Left lung (tissue), 14 donors: ENCODE results near the gene TRAPPC14. TPM values are rescaled to one million over a fixed set of nuclear protein-coding genes. Genes with fewer than 3 reads are reported as not detected.
"Not testable (repeated sequence)": the region's sequence is repeated elsewhere in the genome, so short reads cannot be mapped to it uniquely, and the experiment has no call there.

Experiments used
- ATAC-seq: fragments of 200-7000 bp; cut with Tn5 transposase; one replicate; pipeline ENCODE4 v1.9.1; 2020; ENCODE audit warnings: moderate library complexity
- DNase-seq, 4 donors: peaks; one replicate each; pipeline ENCODE4 v3.0.0-alpha.2; 2013 to 2020
- H3K27ac ChIP-seq, 2 donors: fragments of 200-600 bp; sonication (generic) in 1 of 2; one replicate each; pipeline versions ENCODE4 v1.5.0 to v1.8.0; 2020 to 2021
- H3K27me3 ChIP-seq, 2 donors: fragments of 200-600 bp; sonication (generic) in 1 of 2; one replicate each; pipeline versions ENCODE4 v1.5.0 to v1.8.0; 2020 to 2021
- H3K36me3 ChIP-seq, 2 donors: fragments of 200-600 bp; sonication (generic) in 1 of 2; one replicate each; pipeline versions ENCODE4 v1.5.0 to v1.8.0; 2020 to 2021
- H3K4me1 ChIP-seq, 2 donors: fragments of 200-600 bp; one replicate each; pipeline ENCODE4 v1.8.0; 2021
- H3K4me3 ChIP-seq, 2 donors: fragments of 200-600 bp; sonication (generic) in 1 of 2; one replicate each; pipeline versions ENCODE4 v1.5.0 to v1.8.0; 2020 to 2021; ENCODE audit warnings: mild to moderate bottlenecking in 1 of 2
- H3K9me3 ChIP-seq, 2 donors: fragments of 200-600 bp; sonication (generic) in 1 of 2; one replicate each; pipeline versions ENCODE4 v1.5.0 to v1.8.0; 2020 to 2021
- CTCF ChIP-seq, 2 donors: fragments of 200-600 bp; sonication (generic) in 1 of 2; IDR thresholded peaks; one replicate each; pipeline versions ENCODE4 v1.5.0 to v1.8.0; 2021; ENCODE audit warnings: antibody characterized with exemption in 2 of 2
- intact Hi-C, 2 donors: fragments of 100-400 bp; cut with DNase I; formaldehyde crosslinking; loops; one replicate each; pipeline versions ENCODE4 v1.11.2 to v1.14.2; 2022
- long read RNA-seq, 12 donors: library from polyadenylated mRNA in 2 of 12; unstranded in 2 of 12; transcript quantifications; one replicate each; pipeline ENCODE4 v2.0.0 and lab custom pipeline, GENCODE V29; 2019 to 2026
- polyA plus RNA-seq, 6 donors: library from polyadenylated mRNA; unstranded; fragments of 120-200 nt; gene quantifications; one replicate each; pipeline ENCODE4 v1.2.1, GENCODE V29; 2013; ENCODE audit not compliant: insufficient read length in 6 of 6
- total RNA-seq, 2 donors: library from RNA; stranded (reverse); fragmentation: NEBNext Ultra II Directional; extraction: Animal tissue kit (Norgen Biotek cat#: 25700); gene quantifications; one replicate each; pipeline ENCODE4 v1.2.1, GENCODE V29; 2021
- donor health status: DM: no; HTN: yes; CAD: no.
- donor health status: DM: no; HTN: no; CAD: no.

Gene TRAPPC14
- 10 to 100 TPM; 23.3 to 30.1 TPM for total RNA-seq
- polyA plus RNA-seq = 10 to 100 TPM; 16.0 to 20.4 (median 18.5) TPM
- long read RNA-seq, donor 1, partial matches to known transcripts = 0 of 3 reads
- long read RNA-seq, donor 1, other reads (novel, unspliced or antisense) = 0 of 3 reads
- long read RNA-seq, donor 2, partial matches to known transcripts = 0 of 1 reads
- long read RNA-seq, donor 2, other reads (novel, unspliced or antisense) = 0 of 1 reads
- long read RNA-seq, donor 3, partial matches to known transcripts = 0 of 3 reads
- long read RNA-seq, donor 3, other reads (novel, unspliced or antisense) = 0 of 3 reads
- long read RNA-seq, donor 4 = 0 reads
- long read RNA-seq, donor 5, partial matches to known transcripts = 0 of 1 reads
- long read RNA-seq, donor 5, other reads (novel, unspliced or antisense) = 0 of 1 reads
- long read RNA-seq, donor 6, partial matches to known transcripts = 0 of 1 reads
- long read RNA-seq, donor 6, other reads (novel, unspliced or antisense) = 0 of 1 reads
- long read RNA-seq, donor 7, partial matches to known transcripts = 0 of 2 reads
- long read RNA-seq, donor 7, other reads (novel, unspliced or antisense) = 0 of 2 reads
- long read RNA-seq, donor 8, partial matches to known transcripts = 0 of 2 reads
- long read RNA-seq, donor 8, other reads (novel, unspliced or antisense) = 0 of 2 reads
- long read RNA-seq, donor 9 = 0 reads
- long read RNA-seq, donor 10 = 0 reads
- long read RNA-seq, donor 11, transcript C7orf43-201 (11 exons, 2,520 nt) = major isoform, 6 of 11 reads
- long read RNA-seq, donor 11, partial matches to known transcripts = 0 of 11 reads
- long read RNA-seq, donor 11, other reads (novel, unspliced or antisense) = 0 of 11 reads
- long read RNA-seq, donor 12 = 0 reads

GRCh38 chr7:100158229-100159098 is at the start of gene TRAPPC14:
Gene TRAPPC14, minus strand, starts transcription at chr7:100158723. Its CDS starts 224 bp downstream, at chr7:100158499.
- intact Hi-C loops = no loop called here
- peaks cover 13 to 52% of the 10 kb centered on the region in 2 donors for H3K4me1 ChIP-seq
- H3K4me3 ChIP-seq = peak within 1 kb of the TSS; percentile 75 to 98
- no peaks in the 10 kb centered on the region for H3K27me3 ChIP-seq
- peak within 1 kb of the TSS; percentile 76 to 82 for H3K27ac ChIP-seq
- DNase-seq (peak; percentile 85 to 99 (median 93)), ATAC-seq (peak; percentile 95)
- TF ChIP-seq CTCF (IDR thresholded peaks at IDR 0.05) = no peak
- H3K36me3 ChIP-seq = peaks cover 0 to 34% of the 10 kb centered on the region in 2 donors
- no peaks in the 10 kb centered on the region for H3K9me3 ChIP-seq

GRCh38 chr7:100204454-100204853 is 45.9 kb upstream of the TRAPPC14 start:
- Histone ChIP-seq H3K4me1 (no peaks in the 10 kb centered on the region), H3K27ac (no peak overlapping the region), H3K4me3 (no peak overlapping the region), H3K9me3 (no peaks in the 10 kb centered on the region), H3K27me3 (no peaks in the 10 kb centered on the region), H3K36me3 (no peaks in the 10 kb centered on the region)
- no peak for DNase-seq
- TF ChIP-seq CTCF (IDR thresholded peaks at IDR 0.05) = no peak
- intact Hi-C loops = no loop called here
- ATAC-seq = no peak

GRCh38 chr7:100200693-100201092 is 42.2 kb upstream of the TRAPPC14 start:
- DNase-seq = no peak
- Histone ChIP-seq H3K9me3 (no peaks in the 10 kb centered on the region), H3K36me3 (no peaks in the 10 kb centered on the region), H3K27me3 (no peaks in the 10 kb centered on the region), H3K4me1 (no peaks in the 10 kb centered on the region), H3K27ac (no peak overlapping the region), H3K4me3 (no peak overlapping the region)
- TF ChIP-seq CTCF (IDR thresholded peaks at IDR 0.05) = no peak
- intact Hi-C loops = no loop called here
- ATAC-seq = no peak

- Histone ChIP-seq H3K9me3 (no peaks in the 10 kb centered on the region), H3K27me3 (no peaks in the 10 kb centered on the region), H3K4me3 (no peak overlapping the region), H3K4me1 (no peaks in the 10 kb centered on the region), H3K36me3 (no peaks in the 10 kb centered on the region), H3K27ac (no peak overlapping the region)
- no peak for ATAC-seq
- TF ChIP-seq CTCF (IDR thresholded peaks at IDR 0.05) = no peak
- intact Hi-C loops = no loop called here
- no peak for DNase-seq
Measured at GRCh38 chr7:100198266-100198665, 39.7 kb upstream of the TRAPPC14 start.

- H3K27ac ChIP-seq, H3K36me3 ChIP-seq, H3K27me3 ChIP-seq, intact Hi-C loops, H3K4me3 ChIP-seq, DNase-seq, H3K4me1 ChIP-seq, H3K9me3 ChIP-seq, ATAC-seq: not testable (repeated sequence)
Measured at GRCh38 chr7:100195901-100196322, 37.4 kb upstream of the TRAPPC14 start.
